Dedifferentiated amniotic fluid mesenchymal stem cell (primary cell): Measurements from ENCODE around the gene SEMA5B.

Experiments used
- DNase-seq: peaks from one replicate; pipeline ENCODE4 v3.0.0-alpha.2; 2016; ENCODE audit errors: extremely low spot score

Gene SEMA5B

DNA sequence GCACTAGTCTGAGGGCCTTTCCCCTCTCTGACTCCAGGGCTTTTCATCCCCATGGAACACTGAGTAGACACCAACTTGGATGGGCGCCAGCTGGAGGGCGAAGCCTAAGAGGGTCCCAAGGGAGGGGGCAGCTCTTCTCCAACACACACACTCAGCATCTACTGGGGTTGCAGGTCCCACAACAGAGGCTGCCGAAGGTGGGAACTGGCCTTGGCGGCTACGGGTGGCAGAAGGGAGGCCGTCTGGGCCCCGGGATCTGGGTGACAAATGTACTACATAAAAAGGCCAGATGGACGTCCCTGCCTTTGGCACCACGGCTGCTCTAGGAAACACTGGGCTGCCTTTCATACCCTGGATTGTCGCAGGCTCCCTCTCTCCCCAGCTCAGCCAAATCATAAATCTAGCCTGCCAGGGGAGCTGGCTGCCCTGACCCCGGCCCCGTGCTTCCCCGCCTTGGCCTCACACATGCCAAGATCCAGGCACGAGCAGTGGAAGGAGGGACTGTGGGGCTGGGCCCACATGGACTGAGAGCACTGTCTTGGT lies 31.5 kb downstream of the SEMA5B start:
- DNase-seq, result no peak

DNA sequence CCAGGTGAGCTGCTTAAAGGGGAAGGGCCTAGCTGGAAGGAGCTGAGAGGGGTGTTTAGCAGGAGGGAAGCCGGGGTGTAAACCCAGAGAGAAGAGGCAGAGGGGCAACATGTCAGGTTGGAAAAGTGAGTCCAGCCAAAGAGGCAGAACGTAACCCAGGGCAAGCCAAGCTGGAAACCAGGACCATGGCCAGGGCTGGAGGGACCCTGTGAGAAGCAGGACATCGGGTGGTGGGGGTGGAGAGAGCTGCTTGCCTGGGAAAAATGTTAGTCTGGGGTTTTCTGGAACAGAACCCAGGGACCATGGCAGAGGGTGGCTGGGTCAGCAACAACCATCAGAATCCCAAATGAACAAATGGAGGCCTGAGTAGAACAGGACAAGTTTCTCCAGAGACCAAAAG lies 32.6 kb downstream of the SEMA5B start:
- DNase-seq, result no peak

DNA sequence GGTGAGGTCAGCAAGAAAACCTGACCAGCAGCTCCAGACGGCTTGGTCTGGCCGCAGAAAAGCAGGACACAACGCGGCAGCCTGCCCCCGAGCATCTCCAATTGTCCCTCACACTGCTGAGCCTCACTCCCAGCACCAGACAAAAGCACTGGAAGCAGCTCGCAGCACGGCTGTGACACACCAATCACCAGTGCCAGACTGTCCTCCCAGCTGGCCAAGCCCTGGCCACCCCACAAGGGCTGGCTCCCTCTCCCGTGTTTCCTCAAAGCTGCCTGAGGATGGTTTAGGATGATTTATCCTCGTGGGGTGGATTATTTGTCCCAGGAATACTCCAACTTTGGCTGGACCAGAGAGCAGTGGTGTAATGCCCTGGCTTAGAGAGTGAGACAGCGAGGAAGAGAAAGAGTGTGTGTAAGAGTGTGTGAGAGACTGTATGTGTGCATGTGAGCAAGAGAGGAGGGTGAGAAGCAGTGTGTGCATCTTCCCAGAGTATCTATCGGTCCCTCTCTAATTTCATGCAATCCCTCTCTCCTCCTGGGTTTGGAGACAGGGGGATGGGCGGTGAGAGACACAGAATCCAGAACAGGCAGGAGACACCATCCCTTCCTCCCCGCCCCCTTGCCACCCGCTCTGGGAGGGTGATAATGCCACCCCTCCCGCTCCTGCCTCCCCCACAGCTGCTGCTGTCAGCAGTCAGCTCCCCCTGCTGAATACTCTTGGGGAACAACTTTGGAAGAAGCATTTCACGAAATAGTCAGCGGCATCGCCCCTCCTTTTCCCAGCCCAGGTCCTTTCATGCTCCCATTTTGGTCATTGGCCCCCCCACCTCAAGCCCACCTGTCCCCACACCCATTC lies 34.2 kb downstream of the SEMA5B start:
- no peak for DNase-seq

DNA sequence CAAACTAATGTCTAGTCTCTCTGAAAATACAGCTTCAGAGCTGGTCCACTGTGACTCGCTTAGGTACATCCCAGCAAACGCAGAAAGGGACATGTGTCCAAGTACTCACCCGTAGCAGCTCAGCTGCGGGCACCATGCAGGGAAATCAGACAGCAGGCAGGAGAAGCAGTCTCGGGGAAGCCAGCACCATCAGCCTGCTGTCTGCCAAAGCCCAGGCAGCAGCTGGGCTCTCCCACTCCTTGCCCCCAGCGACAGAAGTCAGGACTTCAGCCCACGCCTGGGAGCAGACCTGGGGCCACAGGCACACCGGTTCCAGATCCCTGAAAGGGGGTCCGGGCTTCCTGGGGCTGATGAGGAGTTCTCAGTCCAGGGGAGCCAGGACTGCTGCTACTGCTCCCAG lies 34.9 kb downstream of the SEMA5B start:
- DNase-seq, result no peak

DNA sequence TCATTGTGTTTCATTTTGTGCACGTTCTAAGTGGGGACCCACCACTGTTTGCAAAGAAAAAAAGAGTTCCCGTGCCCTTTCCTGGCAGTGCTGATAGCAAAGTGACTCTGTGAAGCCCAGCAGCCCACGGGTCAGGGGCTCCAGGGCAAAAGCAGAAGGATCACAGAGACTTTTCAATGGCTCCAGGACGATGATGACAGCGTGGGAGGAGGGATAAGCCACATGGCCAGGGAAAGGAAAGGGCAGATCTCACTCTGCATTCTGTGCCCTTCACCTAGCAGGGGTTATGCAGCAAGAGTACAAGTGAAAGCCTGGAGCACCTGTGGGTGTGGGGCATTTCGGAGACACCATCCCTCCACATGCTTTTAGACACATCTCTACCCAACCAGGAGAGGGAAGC lies 35.4 kb downstream of the SEMA5B start:
- DNase-seq, result no peak

DNA sequence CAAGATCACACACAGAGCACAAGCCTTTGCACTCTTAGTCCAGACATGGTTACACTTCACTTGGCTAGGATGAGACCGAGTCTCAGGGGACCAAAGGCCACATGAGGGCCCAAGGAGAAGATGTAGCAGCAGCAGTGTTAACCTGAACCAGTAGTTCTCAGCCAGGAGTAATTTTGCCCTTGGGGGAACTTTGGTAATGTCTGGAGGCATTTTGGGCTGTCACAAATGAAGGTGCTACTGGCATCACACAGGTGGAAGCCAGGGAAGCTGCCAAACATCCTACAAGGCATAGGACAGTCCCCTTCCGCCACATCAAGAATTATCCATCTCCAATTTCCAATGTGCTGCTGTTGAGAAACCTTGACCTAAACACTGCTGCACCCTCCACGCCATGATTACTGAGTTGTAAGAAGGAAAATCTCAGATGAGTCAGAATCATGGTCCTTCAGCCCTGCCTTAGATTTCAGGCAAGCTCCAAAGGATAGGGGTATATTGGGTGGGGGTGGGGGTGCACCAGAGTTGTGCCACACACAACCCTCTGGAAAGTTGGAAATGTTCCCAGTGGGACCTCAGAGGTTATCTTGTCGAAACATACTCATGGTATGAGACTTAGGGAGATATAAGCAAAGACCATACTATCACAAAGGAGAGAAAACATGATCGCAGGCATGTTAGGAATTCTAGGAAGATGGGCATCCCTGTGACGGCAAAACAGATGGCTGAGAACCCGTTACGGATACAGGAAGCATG lies 36.2 kb downstream of the SEMA5B start:
- no peak for DNase-seq

DNA sequence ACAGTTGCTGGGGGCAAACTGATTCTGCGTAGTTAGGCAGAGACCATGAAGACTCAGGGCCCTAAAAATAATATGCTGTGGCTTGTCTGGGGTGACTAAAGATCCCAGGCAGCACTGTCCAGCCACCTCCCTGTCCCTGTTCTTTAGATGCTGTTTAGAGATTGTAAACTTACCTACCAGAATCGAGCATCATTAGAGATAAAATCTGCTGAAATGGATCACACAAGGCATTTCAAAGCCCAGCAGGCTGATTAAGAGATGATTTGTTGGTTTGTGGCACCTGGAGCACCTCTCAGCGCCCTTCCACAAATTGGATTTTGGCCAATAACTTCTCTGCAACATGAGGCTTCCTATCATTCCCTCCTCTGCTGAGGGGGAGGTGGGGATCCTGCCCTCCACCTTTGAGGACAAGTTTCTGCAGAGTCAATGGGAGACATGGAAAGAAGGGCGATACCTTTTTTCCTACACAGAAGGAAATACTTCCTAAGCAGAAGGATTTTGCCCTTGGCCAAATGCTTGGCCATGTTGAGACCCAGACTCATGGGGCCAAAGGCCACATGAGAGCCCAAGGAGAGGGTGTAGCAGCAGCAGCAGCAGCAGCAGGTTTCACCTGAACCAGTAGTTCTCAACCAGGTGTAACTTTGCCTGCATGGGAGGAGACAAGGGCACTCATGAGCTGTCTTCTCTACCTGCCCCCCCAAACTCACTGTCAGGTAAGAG lies 37.5 kb downstream of the SEMA5B start:
- DNase-seq, result no peak

DNA sequence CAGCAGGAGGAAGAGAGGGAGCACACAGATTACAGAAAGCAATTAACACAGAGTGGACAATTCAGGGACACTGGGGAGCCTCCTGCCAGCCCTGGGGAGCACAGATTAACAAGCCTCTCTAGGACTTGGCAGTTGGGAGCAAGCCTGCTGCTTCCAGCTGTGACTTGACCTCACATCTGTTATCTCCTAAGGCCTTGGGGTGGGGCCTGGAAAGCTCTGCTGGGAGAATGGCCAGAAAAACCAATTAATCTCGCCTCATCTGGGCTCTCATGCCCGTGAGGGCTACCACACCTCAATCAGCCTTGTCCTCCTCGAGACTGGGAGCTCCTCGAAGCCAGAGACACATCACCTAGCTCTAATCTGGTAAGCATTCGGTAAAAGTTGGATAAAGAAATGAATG lies 39.1 kb downstream of the SEMA5B start:
- DNase-seq, result no peak

DNA sequence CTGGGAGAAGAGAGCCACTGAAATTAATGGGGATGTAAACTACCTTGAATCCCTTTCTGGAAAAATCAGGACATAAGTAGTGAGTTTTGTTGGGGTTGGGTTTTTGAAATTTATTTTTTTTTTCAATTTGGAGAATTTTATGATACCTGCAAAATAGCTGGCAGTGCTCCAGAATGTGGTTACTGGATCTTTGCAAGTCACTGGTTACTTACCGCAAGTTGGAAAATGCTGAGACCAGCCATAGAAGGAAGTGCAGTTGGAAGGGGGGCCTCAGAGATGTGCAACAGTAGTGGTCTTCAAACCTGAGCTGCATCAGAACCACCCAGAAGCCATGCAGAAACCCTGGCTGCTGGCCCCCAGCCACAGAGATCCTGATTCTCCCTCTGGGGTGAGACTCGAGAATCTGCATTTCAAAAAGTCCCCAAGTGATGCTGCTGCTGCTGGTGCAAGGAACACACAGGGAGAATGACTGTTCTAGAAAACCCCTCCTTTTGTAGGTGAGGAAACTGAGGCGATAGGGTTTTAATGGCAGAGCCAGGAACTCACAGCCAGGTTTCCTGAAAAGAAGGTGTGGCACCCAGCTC lies 39.7 kb downstream of the SEMA5B start:
- no peak for DNase-seq

DNA sequence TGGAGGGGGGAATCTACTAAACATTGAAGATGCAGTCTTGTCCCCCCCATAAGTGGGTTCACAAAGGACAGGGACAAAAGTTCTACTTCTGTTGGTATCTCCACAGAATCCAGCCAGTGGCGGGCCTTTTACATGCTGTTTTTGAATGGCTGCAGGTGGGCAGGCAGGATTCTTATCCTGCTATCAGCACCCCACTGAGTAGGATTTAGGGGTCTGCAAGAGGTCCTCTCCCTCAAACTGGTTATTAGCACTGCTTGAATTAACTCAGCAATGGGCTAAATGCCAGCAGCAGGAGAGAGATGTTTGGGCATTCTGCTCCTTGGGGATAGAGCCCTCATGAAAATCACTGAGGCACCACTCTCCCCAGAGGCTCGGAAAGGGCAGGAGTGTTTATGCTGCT lies 40.3 kb downstream of the SEMA5B start:
- no peak for DNase-seq

DNA sequence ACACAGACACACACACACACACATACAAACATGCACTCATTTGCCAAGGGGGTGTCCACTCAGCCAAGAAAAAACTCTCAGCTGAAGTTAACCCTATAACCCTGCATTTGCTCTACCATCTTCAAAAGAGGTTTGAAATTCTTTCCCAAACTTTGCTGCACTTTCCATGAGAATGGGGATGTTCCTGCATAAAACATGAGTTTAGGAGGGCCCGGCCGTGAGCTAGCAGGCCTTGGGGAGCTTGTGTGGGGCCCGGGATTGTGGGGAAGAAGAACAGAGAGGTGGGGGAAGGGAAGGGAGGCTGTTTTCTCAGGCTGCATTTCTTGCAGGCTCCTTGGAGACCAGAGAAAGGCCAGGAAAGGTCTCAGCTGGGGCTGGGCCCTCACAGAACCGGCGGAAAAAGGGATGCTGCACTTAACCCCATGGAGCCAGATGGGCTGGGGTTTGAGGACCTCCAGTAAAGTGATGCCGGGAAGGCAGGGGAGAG lies 40.8 kb downstream of the SEMA5B start:
- DNase-seq, result no peak

DNA sequence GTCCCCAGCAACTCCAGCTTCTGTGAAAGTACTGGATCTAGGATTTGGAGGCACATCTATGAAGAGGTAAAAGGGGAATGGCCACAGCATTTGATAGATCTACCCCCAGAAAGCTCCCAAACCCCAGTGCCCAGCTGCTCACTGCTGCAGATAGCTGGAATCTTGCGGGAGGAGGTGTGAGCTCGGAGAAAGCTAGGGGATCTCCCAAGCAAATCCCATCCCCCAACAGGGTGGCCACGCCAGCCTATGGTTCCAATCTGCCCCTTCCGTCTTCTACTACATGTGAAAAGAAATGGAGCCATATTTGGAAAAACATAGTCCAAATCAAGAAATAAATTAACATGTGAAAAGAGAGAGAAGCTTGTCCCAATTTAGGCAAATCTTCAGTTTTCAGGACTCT lies 42.0 kb downstream of the SEMA5B start:
- DNase-seq, result no peak

DNA sequence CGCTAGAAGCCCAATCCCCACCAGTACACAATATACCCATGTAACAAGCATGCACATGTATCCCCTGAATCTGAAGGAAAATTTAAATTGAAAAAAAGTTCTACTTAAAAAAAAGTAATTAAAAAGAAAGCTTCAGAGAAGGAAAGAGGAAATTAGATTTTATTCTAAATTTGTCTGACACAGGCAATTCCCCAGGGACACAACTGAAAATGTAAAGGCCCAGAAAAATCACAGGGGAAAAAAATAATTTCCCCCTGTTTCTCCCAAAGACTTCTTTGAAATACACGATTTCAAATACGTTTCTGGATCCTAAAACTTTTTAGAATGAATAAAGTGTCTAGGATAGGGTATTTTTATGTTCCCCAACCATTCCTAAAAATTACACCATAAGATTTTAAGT lies 42.9 kb downstream of the SEMA5B start:
- DNase-seq, result no peak

DNA sequence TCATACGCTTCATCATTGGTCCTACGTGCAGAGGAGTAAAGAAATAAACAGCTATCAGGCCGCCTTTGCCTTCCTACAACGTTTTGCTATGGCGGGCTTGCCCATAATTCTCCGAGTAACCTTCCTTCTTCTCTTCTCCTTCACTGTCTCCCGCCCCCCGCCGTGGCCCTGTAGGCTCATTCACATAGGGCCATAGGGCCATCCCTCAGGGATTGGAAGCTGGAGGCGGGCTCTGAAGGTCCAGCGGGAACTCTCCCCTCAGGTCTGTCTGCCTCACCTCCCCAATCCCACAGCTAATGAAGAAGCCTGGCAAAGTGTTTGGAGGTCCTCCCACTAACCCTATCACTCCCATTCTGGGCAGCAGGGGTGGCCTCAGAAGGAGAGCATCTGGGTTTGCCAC lies 43.6 kb downstream of the SEMA5B start:
- no peak for DNase-seq

DNA sequence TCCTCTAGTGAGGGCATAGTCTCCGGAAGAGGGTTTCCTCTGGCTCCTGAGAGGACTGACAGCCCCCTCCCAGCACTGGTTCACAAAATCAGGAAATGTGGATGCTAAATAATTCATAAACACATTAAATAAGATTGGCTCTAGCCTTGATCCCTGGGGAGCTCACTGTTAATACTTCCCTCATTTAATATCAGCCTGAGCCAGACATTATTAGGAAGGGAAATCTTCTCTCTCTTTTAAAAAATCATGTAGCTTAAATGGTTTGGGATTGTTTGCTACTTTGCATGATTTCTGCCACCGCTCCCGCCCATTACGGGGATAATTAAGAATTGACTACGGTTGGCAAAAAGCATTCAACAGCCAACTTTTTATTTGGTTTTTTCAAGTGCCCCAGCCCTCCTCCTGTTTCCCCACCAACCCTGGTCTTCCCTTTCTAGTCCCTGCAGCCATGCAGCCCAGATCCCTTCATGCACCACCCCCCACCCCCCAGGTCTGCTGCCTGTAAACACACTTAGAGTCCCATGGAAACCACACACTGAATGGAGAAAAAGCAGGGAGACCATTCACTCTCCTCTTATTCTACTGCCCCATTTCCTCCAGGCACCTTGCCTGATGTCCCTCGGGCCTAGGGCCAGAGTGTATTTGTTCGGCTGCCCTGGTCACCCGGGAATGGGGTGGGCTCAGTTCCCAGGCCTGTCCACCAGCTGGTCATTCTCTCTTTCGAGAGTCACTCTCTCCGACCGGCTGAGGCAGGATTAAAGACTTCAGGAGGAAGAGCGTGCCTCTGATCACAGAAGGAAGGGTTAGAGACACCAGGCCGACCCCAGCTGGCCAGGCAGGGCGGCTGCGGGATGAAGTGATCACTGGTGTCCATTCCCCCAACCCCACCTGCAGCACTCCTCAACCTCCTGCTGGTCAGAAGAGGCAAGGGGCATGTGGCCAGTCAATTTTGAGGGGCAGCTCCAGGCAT lies 45.1 kb downstream of the SEMA5B start:
- no peak for DNase-seq

DNA sequence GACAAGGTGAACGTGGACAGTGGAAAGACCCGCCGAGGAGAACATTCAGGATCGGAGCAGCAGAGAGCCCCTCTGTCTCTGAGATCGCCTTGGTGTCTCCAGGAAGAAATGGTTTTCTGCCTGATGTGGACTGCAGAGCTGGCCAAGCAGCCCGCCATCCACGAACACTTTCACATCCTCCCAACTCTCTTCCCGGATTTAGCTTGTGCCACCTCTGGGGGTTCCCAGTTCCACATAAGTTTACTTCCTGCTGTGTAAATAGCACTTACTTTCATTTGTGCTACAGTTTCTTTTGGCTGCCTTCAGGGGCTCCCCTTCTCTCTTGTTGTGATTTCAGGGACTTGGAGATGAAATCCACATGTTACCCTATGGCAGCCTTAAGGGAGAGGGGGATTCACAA lies 48.4 kb downstream of the SEMA5B start:
- no peak for DNase-seq

DNA sequence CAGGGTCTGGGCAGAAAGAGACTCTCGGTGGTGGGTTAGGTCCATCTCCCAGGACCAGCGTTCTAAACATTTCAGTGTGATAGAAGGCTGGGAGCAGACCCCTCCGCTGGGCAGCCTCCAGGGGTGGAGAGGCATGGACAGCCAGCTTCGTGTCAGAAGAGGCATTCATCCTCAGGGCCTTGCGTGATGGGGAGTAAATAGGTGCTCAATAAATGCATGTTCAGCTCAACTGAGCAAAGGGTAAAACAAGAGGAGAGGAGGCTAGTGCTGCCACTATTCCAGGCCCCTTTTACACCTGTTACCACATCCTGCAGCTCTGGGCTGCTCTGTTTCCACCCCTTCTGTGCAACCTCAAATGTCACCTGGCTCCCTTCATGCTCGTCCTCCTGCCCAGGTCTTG lies 49.0 kb downstream of the SEMA5B start:
- DNase-seq, result no peak

DNA sequence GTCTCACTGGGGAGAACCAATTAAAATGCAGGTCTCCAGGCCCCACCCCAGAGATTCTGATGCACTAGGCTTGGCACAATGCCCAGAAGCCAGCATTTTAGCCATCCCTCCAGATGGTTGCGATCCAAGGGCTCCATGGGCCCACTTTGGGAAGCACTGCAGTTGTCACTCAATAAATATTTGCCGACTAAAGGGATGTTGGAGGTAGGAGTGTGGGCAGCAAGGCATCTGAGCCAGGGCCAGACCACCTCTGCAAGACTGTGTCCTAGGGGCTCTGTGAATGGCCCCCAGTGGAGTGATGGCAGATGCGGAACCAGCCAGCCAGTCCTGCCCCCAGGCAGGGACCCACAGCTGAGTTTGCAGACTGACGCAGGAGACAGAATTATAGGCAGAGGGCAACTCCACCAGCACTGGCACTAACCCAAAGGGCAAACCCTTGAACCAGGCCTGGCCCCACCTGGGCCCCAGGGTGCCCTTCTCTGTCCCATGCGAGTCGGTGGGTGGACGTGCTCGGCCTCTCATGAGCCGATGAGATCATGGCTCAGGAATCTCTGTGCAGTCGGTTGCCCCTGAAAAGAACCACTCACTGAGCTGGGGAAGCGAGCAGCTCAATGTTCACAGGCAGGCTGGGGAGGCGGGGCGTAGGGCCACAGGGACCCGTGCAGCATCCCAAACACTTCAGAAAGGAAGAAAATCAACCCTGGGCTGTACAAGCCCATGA lies 49.7 kb downstream of the SEMA5B start:
- peak; percentile 40 for DNase-seq

DNA sequence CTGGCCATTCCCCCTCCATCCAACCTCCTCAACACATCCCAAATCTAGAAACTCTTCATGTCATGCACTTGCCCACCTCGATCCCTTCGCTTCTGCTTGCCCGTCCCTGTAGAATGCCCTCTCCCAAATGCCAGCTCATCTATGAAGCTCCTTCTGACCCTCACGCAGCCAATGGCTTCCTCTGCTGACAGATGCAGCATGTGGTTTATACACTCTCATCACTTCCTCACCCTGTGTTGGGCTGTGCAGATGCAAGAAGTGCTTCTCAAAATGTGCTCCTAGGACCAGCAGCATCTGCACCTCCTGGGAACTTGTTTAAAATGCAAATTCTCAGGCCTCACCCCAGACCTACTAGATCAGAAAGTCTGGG lies 51.7 kb downstream of the SEMA5B start:
- no peak for DNase-seq
